HFF-Myc (cell line): ENCODE data around the gene GM2A.

Experiments used
- DNase-seq: peaks from one replicate; pipeline ENCODE4 v3.0.0-alpha.2; 2011; ENCODE audit warnings: low read depth; ENCODE audit errors: extremely low read depth
- H3K4me3 ChIP-seq: replicated peaks from 2 replicates; pipeline ENCODE4 v1.5.1; 2011; ENCODE audit warnings: low read depth, mild to moderate bottlenecking, control low read depth, low read length
- TF ChIP-seq, protein P1 (sequence below): IDR thresholded peaks from 2 replicates; pipeline ENCODE4 v1.5.1; 2012; ENCODE audit warnings: mild to moderate bottlenecking, low read depth, low read length, control low read depth; ENCODE audit errors: missing control alignments

GM2A gene

DNA sequence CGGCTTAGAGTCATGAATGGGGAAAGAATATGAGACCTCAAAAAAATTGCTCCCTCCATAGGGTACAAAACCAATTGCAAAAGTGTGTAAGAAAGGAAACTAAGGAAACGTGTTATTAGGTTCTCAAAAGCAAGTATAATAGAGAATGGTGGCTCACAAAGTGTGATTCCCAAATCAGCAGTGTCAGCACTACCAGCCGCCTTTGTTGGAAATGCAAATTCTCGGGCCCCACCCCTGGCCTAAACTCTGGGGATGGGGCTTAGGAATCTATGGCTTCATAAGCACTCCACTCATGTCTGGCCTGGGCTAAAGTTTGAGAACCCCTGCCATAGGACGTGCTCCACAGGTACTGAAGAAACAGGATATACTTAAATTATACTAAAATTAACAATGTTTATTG, 27.5 kb upstream of the GM2A start:
- H3K4me3 ChIP-seq = no peak overlapping the region
- no peak for DNase-seq
- TF ChIP-seq, protein P1, sequence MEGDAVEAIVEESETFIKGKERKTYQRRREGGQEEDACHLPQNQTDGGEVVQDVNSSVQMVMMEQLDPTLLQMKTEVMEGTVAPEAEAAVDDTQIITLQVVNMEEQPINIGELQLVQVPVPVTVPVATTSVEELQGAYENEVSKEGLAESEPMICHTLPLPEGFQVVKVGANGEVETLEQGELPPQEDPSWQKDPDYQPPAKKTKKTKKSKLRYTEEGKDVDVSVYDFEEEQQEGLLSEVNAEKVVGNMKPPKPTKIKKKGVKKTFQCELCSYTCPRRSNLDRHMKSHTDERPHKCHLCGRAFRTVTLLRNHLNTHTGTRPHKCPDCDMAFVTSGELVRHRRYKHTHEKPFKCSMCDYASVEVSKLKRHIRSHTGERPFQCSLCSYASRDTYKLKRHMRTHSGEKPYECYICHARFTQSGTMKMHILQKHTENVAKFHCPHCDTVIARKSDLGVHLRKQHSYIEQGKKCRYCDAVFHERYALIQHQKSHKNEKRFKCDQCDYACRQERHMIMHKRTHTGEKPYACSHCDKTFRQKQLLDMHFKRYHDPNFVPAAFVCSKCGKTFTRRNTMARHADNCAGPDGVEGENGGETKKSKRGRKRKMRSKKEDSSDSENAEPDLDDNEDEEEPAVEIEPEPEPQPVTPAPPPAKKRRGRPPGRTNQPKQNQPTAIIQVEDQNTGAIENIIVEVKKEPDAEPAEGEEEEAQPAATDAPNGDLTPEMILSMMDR = no peak

DNA sequence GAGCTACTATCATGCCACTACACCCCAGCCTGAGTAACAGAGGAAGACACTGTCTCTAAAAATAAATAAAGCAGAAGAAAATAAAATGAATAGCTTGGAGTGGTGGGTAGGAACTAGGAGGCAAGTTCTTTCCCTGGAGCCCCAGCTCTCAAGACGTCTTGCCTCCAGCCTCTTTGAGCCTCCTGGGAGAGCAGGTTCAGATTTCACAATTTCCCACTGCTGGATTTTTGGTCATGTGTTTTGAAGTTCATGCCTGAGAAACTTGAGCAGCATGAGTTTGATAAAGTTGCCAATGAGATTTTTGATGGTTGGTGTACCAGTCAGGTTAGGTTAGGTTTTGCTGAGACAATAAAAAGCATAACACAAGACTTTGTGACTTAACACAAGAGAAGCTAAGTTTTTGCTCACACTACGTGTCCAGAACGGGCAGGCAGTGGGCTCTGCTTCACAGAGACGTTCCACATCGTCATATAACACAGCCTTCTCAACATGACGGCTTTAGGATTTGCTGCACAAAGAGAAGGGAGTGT, 25.0 kb upstream of the GM2A start:
- H3K4me3 ChIP-seq = no peak overlapping the region
- TF ChIP-seq, protein P1 = no peak
- no peak for DNase-seq

DNA sequence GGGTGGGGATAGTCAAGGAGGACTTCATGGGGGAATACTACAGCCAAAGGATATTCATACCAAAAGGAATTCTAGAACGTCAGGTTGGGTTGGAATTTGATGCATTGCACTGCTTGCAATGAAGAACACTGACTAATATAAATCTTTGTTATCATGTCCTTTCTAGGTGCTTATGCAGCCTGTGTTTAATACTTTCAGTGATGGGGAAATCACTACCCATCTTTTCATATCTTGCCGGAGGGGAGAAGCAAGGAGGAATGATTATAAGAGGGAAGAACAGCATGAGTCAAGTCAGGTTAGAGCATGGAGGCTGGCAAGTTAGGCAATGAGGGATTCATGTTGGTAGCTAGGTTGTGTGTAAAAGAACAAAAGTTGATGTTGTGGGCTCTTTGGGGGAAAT, 24.0 kb upstream of the GM2A start:
- TF ChIP-seq, protein P1 = no peak
- H3K4me3 ChIP-seq = no peak overlapping the region
- DNase-seq = no peak

DNA sequence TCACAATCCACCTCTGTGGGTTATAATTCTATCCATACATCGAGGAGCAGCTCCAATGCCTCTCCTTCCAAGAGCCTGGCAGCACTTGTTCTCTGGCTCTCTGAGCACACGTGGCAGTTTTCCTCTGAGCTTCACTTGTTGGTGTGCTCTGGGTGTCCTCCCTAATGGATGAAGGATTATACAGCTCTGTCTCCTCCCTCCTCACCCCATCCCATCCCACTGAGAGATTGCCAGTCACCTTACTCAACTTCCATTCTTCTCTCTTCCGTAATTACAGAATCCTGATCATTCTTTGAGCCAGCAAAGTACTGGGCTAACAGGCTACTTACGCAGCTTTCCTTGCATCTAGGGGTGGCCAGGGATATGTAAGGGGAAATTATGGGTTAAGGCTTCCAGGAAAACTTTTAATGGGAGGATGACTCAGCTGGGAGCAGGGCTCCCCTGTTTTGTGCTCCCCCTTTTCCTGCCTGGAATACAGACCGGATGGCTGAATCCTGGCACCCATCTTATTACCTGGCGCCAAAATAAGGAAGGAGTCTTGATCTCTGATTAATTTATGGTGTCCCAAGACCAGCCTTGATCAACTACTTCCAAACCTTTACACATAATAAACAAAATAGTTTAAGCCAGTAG, 22.8 kb upstream of the GM2A start:
- no peak for DNase-seq
- TF ChIP-seq, protein P1 = no peak
- H3K4me3 ChIP-seq = no peak overlapping the region

DNA sequence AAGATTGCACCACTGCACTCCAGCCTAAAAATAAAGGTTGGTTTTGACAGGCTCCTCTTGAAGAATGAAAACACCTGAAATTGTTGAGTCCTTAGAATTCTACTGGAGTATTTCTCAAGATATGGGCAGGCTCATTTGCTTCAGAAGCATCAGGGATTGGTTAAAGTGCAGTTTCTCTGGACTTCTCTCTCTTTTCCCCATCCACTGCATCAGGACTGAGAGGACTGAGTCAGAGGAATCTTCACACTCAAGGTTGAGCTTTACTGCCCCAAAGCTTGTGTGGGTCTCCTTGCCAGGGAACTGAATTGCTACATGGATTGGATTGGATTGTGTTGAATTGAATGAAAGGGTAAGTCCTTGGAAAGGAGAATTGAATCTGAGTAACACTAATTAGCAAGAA, 21.6 kb upstream of the GM2A start:
- TF ChIP-seq, protein P1 = no peak
- no peak overlapping the region for H3K4me3 ChIP-seq
- DNase-seq = no peak

DNA sequence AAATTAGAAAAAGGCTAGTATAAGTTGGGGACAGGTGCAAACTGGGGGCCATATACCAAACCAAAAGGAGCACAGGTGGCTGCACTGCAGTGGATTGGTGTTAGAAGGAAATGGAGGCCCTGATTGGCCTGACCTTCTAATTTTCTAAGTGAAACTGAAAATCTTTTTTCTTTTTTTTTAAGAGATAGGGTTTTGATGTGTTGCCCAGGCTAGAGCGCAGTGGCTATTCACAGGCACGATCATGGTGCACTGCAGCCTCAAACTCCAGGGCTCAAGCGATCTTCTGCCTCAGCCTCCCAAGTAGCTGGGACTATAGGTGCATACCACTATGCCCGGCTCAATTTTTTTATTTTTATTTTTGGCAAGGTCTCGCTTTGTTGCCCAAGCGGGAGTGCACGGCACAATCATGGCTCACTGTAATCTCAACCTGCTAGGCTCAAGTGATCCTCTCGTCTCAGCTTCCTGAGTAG, 19.3 kb upstream of the GM2A start:
- no peak for DNase-seq
- TF ChIP-seq, protein P1 = no peak
- no peak overlapping the region for H3K4me3 ChIP-seq
